ENCODE data around the gene MASP1. TPM values are rescaled to one million over a fixed set of nuclear protein-coding genes. Genes with fewer than 3 reads are reported as not detected.

The MASP1 gene
- not detected for total RNA-seq

DNA sequence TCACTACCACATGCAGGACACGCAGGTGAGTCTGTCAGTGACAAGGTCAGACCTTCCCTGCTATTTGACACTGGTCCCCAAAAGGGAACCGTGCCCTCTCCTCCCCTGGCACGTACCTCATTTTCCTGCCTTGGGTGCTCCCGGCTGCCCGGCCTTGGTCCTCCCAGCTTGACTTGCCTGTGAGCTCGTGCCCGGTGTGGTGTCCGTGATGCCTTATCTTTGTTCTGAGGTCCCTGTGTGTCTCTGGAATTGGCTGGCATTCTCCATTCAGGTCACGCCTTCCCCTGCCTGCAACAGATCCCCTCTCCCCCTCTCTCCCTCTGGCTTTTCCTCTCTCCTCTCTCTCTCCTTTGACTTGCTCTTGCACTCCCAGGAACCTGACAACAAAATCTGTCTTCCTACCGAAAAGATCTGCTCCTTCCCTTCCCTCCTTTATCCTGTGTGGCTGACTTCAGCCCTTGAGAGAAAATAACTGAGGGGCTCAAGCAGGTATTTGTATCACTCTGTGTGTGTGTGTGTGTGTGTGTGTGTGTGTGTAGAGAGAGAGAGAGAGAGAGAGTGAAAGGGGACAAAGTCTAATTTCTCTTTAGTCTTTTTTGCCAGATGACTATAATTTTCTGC lies at the start of gene MASP1:
Gene MASP1 (minus strand): TSS at position 226 of the 621 bp plus-strand sequence. CDS start 105 bp downstream, at position 121.
- no peak for DNase-seq

- DNase-seq = no peak
Measured at GRCh38 chr3:187340578-187340977, 49.0 kb upstream of the MASP1 start.

GRCh38 chr3:187336322-187336721 lies 44.8 kb upstream of the MASP1 start:
- DNase-seq = no peak

GRCh38 chr3:187334904-187335303 lies 43.4 kb upstream of the MASP1 start:
- no peak for DNase-seq

DNA sequence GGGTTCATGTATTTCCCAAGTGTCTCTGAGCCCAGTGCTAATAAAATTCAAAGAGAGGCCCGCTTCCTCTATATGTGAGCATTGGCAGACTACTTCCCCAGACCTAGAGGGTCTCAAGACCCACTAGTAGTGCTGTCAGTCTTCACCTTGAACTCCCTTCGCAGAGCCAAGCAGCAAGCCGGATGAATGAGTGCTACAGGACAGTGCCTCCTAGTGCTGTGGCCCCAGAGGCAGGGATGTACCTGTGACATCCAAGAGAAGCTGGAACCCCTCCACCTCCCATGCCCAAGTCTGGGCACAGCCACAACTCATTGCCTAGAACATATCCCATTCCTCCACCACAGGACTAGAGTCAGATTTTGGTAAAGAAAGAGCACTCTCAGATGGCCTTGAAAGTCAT lies 37.2 kb upstream of the MASP1 start:
- DNase-seq = no peak

GRCh38 chr3:187327845-187328244 lies 36.3 kb upstream of the MASP1 start:
- no peak for DNase-seq

GRCh38 chr3:187325632-187326031 lies 34.1 kb upstream of the MASP1 start:
- no peak for DNase-seq

DNA sequence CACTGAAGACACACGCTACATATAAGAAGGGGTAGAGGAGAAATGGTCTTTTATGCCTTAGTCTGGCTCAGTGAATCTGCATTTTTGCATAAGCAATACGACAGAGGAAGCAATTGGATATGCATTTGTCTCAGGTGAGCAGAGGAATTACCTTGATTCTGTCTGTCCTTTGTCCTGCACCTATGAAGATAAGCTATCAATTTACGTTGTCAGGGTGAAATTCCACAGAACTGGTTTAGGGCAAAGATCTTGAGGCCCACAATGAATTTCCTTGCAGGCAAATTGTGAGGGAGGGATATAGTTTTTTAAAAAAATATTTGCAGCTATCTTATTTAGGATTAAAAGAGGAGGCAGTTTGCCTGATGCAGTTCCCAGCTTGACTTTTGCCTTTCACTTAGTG lies 31.6 kb upstream of the MASP1 start:
- DNase-seq = no peak

- no peak for DNase-seq
Measured at GRCh38 chr3:187322291-187322690, 30.8 kb upstream of the MASP1 start.

DNA sequence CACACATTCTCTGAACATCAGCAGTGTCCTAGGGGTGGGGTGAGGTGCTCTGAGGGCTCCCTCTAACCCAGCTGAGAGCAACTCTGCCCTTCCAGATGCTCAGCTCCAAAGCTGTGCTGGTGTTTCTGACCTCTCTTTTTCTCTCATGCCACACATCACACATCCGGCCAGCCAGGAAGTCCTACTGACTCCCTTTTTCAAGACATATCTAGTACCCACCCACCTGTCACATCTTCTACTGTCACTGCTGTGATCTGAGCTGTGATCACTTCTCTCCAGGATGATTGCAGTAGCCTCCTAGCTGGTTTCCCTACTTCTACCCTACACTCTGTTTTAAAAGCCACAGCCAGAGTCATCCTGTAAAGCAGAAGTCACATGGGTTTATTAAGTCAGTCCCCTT lies 30.2 kb upstream of the MASP1 start:
- no peak for DNase-seq

- DNase-seq = peak; percentile 18
Measured at GRCh38 chr3:187319699-187320302, 28.3 kb upstream of the MASP1 start.

DNA sequence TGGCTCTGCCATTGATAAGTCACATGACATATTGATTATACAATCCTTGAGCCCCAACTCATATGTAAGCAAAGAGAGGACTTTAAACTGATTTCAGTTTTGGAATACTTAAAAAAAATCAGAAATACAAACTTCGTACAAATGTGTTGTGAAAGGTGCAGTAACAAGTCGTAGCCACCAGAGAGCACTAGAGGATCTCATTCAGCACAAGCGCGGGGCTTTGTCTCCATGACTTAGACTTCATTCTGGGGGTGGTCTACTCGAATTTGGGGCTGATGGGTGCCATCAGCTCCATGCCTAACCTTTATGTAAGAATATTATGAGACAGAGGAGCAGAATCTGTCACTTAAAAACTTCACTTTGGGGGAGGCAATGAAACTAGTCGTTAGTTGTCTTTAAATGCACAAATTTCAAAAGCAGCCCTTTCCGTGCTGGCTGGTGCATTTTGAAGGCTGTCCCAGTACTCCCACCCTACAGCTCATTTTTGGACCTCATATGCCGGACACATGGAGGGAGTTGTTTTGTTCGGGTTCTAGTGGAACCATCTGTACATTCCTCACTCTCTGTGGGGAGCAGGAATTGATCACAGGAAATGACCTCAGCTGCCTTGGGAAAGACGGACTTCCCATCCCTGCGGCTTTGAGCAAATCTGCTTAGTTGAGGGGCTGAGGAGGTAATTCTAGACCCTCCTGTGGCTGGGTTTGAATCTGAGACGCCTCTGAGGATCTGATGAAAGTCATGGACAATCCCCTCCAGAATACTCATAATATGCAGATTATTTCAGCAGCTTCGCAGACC lies 27.5 kb upstream of the MASP1 start:
- DNase-seq = peak; percentile 19

DNA sequence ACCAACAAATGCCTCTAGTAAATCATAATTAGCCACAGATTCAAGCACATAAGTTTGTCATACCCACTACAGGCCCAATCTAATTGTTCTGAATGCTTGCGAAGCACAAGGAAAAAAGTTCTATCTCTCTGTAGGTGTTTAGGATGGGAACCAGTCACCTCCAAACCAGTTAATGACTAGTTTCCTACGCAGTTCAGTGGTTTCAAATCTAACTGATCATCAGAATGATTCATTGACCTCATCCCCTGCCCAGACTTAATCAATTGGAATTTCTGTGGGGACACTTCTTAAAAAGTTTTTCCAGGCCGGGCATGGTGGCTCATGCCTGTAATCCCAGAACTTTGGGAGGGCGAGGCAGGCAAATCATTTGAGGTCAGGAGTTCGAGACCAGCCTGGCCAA lies 24.3 kb upstream of the MASP1 start:
- DNase-seq = no peak

GRCh38 chr3:187314176-187314575 lies 22.6 kb upstream of the MASP1 start:
- DNase-seq = no peak

- no peak for DNase-seq
Measured at GRCh38 chr3:187310954-187311470, 19.5 kb upstream of the MASP1 start.

GRCh38 chr3:187310226-187310625 lies 18.7 kb upstream of the MASP1 start:
- DNase-seq = no peak

DNA sequence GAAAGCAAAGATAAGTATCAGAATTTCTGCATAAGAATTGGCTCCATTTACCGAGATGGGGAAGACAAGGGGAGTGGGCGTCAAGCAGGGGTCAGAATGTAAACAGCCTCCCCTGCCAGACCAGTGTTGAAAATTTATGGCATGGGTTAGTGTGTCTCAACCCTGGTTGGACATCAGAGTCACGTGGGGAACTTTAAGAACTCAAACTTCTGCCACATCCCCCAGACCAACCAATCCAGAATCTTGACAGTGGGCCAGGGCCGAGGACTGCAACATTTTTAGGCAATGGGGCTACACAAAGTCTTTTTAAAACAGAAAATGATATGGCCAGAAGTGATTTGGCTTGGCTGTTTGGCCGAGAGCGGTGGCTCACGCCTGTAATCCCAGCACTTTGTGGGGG lies 14.3 kb upstream of the MASP1 start:
- no peak for DNase-seq

DNA sequence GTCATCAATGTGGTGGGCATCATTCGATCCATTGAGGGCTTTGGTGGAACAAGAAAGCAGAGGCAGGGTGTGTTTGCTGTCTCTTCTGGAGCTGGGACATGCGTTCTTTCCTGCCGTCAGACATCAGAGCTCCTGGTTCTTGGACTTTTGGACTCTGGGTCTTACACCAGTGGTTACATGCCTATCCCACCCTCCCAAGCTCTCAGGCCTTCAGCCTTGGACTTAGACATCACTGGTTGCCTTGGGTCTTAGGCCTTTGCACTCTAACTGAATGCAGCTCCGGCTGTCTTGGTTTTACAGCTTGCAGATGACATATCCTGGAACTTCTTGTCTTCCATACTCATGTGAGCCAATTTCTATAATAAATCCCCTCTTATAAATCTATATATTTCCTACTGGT lies 8.1 kb upstream of the MASP1 start:
- no peak for DNase-seq

DNA sequence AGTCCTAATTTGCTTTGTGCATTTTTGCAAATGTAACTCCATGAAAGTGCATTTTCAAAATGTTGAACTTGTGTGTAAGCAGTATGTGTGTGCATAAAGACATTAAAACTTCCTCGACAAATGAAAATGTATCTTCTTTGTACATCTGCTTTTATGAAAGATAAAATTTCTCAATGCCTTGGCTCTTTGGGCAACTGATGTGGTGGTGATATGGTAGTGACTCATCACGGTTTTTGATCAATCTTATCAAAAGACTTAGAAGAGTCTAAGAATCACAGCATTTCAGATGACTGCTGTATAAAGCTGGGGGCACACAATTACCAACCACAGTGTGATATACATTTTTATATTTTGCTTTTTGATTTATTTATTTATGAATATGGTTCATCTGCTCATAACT lies 5.4 kb upstream of the MASP1 start:
- no peak for DNase-seq

DNA sequence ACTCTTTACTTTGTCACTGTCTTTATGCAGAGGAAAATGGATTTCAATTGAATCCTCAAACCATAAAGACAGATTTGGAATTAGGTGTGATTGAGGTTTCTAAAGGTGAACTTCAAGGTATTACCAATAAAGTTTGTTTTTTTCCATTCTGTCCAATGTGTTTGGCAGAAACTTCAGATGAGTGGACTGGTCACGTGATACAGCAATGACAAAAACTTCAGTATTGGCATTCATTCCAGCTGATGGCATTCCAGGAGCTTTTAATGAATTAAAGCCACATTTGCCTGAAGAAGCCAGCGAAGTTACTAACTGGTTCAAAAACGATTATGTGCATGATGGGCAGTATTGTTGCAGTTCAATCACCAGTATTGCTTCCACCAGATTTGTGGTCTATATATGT lies 4.5 kb upstream of the MASP1 start:
- DNase-seq = no peak

GRCh38 chr3:187295316-187296034 lies 3.9 kb upstream of the MASP1 start:
- DNase-seq = no peak

DNA sequence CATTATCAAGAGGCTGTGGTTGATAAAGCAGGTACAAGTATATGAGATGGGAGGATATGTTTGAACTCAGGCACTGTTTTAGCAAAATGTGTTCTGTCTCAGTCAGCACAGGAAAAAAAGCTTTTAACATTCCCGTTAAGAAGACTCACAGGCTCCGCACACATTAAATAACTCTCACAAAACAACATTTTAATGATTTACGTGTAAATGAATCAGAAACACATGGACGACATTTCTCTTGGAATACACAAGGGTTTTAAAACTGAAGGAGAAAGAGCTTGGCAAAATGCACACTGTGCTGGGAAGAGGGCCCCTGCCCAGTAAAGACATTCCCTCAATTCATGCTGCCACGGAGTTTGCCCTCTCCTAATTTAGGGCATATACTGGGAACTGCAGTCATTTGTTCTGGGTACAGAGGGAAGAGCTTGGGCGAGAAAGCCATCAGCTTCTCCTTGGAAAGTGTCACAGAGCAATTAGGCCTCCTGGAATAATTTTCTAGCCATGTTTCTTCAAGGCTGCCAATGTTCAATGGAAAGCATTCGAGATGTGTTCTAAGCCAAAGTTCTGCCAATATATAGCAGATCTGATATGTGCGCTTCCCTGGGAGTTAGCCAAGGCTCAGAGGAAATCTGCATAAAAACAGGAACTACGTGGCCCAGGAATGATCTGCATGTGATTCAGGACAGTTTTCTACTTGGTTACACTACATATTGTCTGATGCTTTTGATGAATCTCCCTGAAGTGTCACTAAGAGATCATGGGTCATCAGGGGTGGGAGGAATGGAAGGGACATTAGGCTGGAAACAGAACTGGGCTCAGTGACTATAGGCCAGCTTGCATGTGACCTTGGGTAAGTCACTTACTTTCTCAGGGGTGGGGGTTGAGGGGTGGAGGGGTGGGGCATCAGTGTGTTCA lies 2.2 kb upstream of the MASP1 start:
- no peak for DNase-seq
